ENCODE results near the gene CEACAM16.

GRCh38 chr19:44671400-44671799, 27.6 kb upstream of the CEACAM16 start, which contains the start of gene CEACAM19:
- TF ChIP-seq CTCF (IDR thresholded peaks at IDR 0.05 in 2 of 3, conservative IDR thresholded peaks at IDR 0.05 in 1 of 3; ENCODE audit: borderline replicate concordance in 1 of 3, insufficient read depth in 1 of 3, low read depth in 2 of 3, low read length in 2 of 3) = no peak
- no peak for TF ChIP-seq ZFX (IDR thresholded peaks at IDR 0.05)
- no peak for TF ChIP-seq JUND (IDR thresholded peaks at IDR 0.05)
- no peak for TF ChIP-seq SIN3A (IDR thresholded peaks at IDR 0.05; ENCODE audit: low read depth)
- no peak for TF ChIP-seq POLR2AphosphoS5 (IDR thresholded peaks at IDR 0.05; ENCODE audit: low read depth, low read length)
- no peak for TF ChIP-seq POLR2A (IDR thresholded peaks at IDR 0.05; ENCODE audit: borderline replicate concordance, extremely low read depth, insufficient read depth, insufficient read length)
- no peak for TF ChIP-seq RAD21 (IDR thresholded peaks at IDR 0.05; ENCODE audit: low read depth)

Data from HCT116 (cell line).